HCT116 (cell line): ENCODE measurements around the gene LPAR5. TPM values are rescaled to one million over a fixed set of nuclear protein-coding genes. Genes with fewer than 3 reads are reported as not detected.

ENCODE experiments used
- ATAC-seq: fragments of 200-7000 bp; cut with Tn5 transposase; 2 replicates; pipeline ENCODE4 v1.9.1; 2020; ENCODE audit warnings: mild to moderate bottlenecking, moderate library complexity
- BruUV-seq: library from RNA; stranded (reverse); fragments of 400-500 nt; replicated peaks from 2 replicates; lab custom pipeline; 2021; lab: Mats Ljungman, UMichigan
- CTCF ChIA-PET: fragments of 300-600 bp; sonication (Branson Sonifier 250); formaldehyde crosslinking; loops from one replicate; lab custom pipeline; 2021; ENCODE audit warnings: antibody characterized with exemption; lab: Charles Lee
- POLR2A ChIA-PET: fragments of 300-600, 350-600 bp; sonication (Branson Sonifier 250); formaldehyde crosslinking; loops from one replicate; lab custom pipeline; 2021; ENCODE audit warnings: antibody characterized with exemption; lab: Charles Lee
- RAD21 ChIA-PET, 2 experiments: fragments of 300-600 bp; sonication (Branson Sonifier 250); formaldehyde crosslinking; loops; one replicate each; lab custom pipeline; 2023; ENCODE audit warnings: low total read pairs in 2 of 2; ENCODE audit not compliant: uncharacterized antibody in 2 of 2, unreplicated experiment in 2 of 2, low non-redundant PET in 1 of 2; lab: Charles Lee
- DNase-seq: peaks from one replicate; pipeline ENCODE4 v3.0.0-alpha.2; 2010; ENCODE audit warnings: low read depth, low spot score
- H2AFZ ChIP-seq: fragments of 200-600 bp; shearing (Covaris generic), sonication (generic); 2 replicates; pipeline ENCODE4 v1.6.1; 2017; ENCODE audit warnings: low read depth, mixed run types, mixed read lengths, antibody characterized with exemption, low read length; ENCODE audit not compliant: poor library complexity, severe bottlenecking
- H3K27ac ChIP-seq: 2 replicates; pipeline ENCODE4 v1.5.1; 2012; ENCODE audit warnings: low read depth, low read length
- H3K27me3 ChIP-seq: fragments of 200-600 bp; sonication (generic); 2 replicates; pipeline ENCODE4 v1.6.1; 2016; ENCODE audit warnings: mixed run types, low read length, mixed read lengths; ENCODE audit not compliant: insufficient read depth
- H3K36me3 ChIP-seq, 2 experiments: fragments of 200-500 bp in 1 of 2; fragments of 200-600 bp in 1 of 2; sonication (Bioruptor generic) in 1 of 2; sonication (generic) in 1 of 2; 2 replicates each; pipeline versions ENCODE4 v1.5.1 to v1.6.1; 2014 to 2016; ENCODE audit warnings: low read length in 2 of 2, inconsistent platforms in 1 of 2, mixed read lengths in 1 of 2, mixed run types in 1 of 2; ENCODE audit not compliant: insufficient read depth in 2 of 2, control insufficient read depth in 1 of 2
- H3K4me1 ChIP-seq, 2 experiments: fragments of 200-600 bp in 1 of 2; sonication (generic) in 1 of 2; 2 replicates each; pipeline versions ENCODE4 v1.5.1 to v1.6.1; 2012 to 2017; ENCODE audit warnings: low read length in 2 of 2, inconsistent platforms in 1 of 2, mild to moderate bottlenecking in 1 of 2, mixed read lengths in 1 of 2, mixed run types in 1 of 2, moderate library complexity in 1 of 2; ENCODE audit not compliant: insufficient read depth in 2 of 2, control insufficient read depth in 1 of 2
- H3K4me2 ChIP-seq: fragments of 200-600 bp; sonication (generic); 2 replicates; pipeline ENCODE4 v1.6.1; 2017; ENCODE audit warnings: mixed run types, low read length, mixed read lengths
- H3K4me3 ChIP-seq, 2 experiments: fragments of 200-600 bp in 1 of 2; sonication (generic) in 1 of 2; replicated peaks in 1 of 2; 2 replicates each; pipeline ENCODE4 v1.5.1; 2011 to 2016; ENCODE audit warnings: low read length in 2 of 2, control low read depth in 1 of 2, low read depth in 1 of 2, mild to moderate bottlenecking in 1 of 2, mixed read lengths in 1 of 2, mixed run types in 1 of 2
- H3K79me2 ChIP-seq: fragments of 200-600 bp; sonication (generic); 2 replicates; pipeline ENCODE4 v1.6.1; 2017; ENCODE audit warnings: mild to moderate bottlenecking, mixed run types, low read length, moderate library complexity, mixed read lengths; ENCODE audit not compliant: insufficient read depth
- H3K9ac ChIP-seq: fragments of 200-600 bp; sonication (generic); 2 replicates; pipeline ENCODE4 v1.6.1; 2016; ENCODE audit warnings: low read length, mixed read lengths
- H3K9me2 ChIP-seq: fragments of 200-600 bp; sonication (generic), shearing (Covaris generic); 2 replicates; pipeline ENCODE4 v1.6.1; 2017; ENCODE audit warnings: mixed run types, mild to moderate bottlenecking, moderate library complexity; ENCODE audit not compliant: insufficient read depth
- H3K9me3 ChIP-seq, 2 experiments: fragments of 200-500 bp in 1 of 2; fragments of 200-600 bp in 1 of 2; sonication (Bioruptor generic) in 1 of 2; sonication (generic) in 1 of 2; 2 replicates each; pipeline ENCODE4 v1.6.1; 2014 to 2017; ENCODE audit warnings: low read length in 2 of 2, mixed read lengths in 2 of 2, inconsistent platforms in 1 of 2, low read depth in 1 of 2, mild to moderate bottlenecking in 1 of 2, mixed run types in 1 of 2, moderate library complexity in 1 of 2; ENCODE audit not compliant: control insufficient read depth in 1 of 2, insufficient read depth in 1 of 2
- H4K20me1 ChIP-seq: fragments of 200-600 bp; sonication (generic), shearing (Covaris generic); 2 replicates; pipeline ENCODE4 v1.6.1; 2017; ENCODE audit warnings: mixed run types, mild to moderate bottlenecking, moderate library complexity; ENCODE audit not compliant: insufficient read depth
- EZH2phosphoT487 ChIP-seq: fragments of 200-600 bp; IDR thresholded peaks from 2 replicates; pipeline ENCODE4 v1.6.1; 2018; ENCODE audit warnings: antibody characterized with exemption, borderline replicate concordance
- POLR2AphosphoS5 ChIP-seq: IDR thresholded peaks from 2 replicates; pipeline ENCODE4 v1.6.1; 2011; ENCODE audit warnings: mild to moderate bottlenecking, low read depth, low read length, moderate library complexity
- RAD21 ChIP-seq: IDR thresholded peaks from 2 replicates; pipeline ENCODE4 v1.6.1; 2012; ENCODE audit warnings: low read depth, mild to moderate bottlenecking
- intact Hi-C: fragments of 100-400 bp; cut with micrococcal nuclease; formaldehyde crosslinking; loops from 2 replicates; pipeline ENCODE4 v1.10.0; 2022
- total RNA-seq: library from RNA; stranded (reverse); gene quantifications from one replicate; pipeline ENCODE4 v1.2.1, GENCODE V29; 2021; ENCODE audit not compliant: unreplicated experiment
- TF ChIP-seq, protein P1 (sequence below): IDR thresholded peaks from 2 replicates; pipeline ENCODE4 v1.6.1; 2012
- TF ChIP-seq, protein P2 (sequence below), 3 experiments: fragments of 200-600 bp in 1 of 3; sonication (generic) in 1 of 3; IDR thresholded peaks in 2 of 3; conservative IDR thresholded peaks in 1 of 3; 2 replicates each; pipeline ENCODE4 v1.5.1; 2012 to 2017; ENCODE audit warnings: low read depth in 2 of 3, low read length in 2 of 3, antibody characterized with exemption in 1 of 3, borderline replicate concordance in 1 of 3, control low read depth in 1 of 3, mild to moderate bottlenecking in 1 of 3, mixed read lengths in 1 of 3, mixed run types in 1 of 3, moderate library complexity in 1 of 3; ENCODE audit not compliant: insufficient read depth in 1 of 3

The LPAR5 gene
- total RNA-seq, 1 experiment from 2014 or later, result 5.2 TPM

DNA sequence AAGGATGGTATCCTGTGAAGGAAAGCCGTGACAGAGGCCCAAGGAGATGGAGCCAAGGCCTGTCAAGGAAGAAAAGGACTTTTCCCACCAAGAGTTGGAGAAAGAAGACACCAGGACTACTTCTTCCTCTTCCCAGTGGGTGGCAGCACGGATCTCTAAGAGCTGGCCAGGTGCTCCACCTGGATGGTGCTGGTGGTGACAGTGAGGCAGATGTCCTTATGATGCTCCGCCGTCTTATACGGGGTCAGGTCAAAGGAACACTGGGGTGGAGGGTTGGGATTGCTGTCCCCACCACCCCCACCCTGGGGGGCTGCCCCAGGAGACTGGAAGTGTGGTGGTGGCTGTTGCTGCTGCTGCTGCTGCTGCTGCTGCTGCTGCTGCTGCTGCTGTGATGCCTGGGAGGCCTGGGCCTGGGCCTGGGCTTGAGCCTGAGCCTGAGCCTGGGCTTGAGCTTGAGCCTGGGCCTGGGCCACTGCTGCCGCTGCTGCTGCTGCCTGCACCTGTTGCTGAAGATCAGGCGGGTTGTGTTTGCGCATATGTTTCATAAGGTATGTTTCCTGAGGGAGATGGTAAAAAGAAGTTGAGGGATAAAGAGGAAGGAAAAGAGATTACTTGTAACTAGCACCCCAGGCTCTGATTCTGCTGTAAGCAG lies 31.9 kb upstream of the LPAR5 start:
- peak; percentile 28; the same call in 1 of the 2 replicates for ATAC-seq
- ChIA-PET CTCF (interaction anchor here (0.7 to 2.0 kb wide), 3 partner anchors 17 to 55 kb away, joined by 3 to 10 read pairs (median 4); partner anchors contain the start of gene ZNF384), RAD21 (no interaction called here), POLR2A (no interaction called here)
- Histone ChIP-seq H3K4me1 (peaks cover 5 to 6% of the 10 kb centered on the region in 2 experiments; a peak in 3 of 4 replicates), H3K9me3 (no peaks in the 10 kb centered on the region), H3K79me2 (peaks cover 7% of the 10 kb centered on the region), H3K4me3 (no peak overlapping the region), H3K27ac (no peak overlapping the region), H3K27me3 (no peaks in the 10 kb centered on the region), H3K9ac (no peak overlapping the region), H3K9me2 (no peaks in the 10 kb centered on the region), H3K36me3 (peaks cover 39 to 40% of the 10 kb centered on the region in 2 experiments), H2AFZ (no peak overlapping the region), H3K4me2 (no peak overlapping the region), H4K20me1 (no peaks in the 10 kb centered on the region)
- BruUV-seq, result no TSS peak
- intact Hi-C loops, result no loop called here
- peak; percentile 21 for DNase-seq
- no peak for TF ChIP-seq POLR2AphosphoS5
- TF ChIP-seq, protein P1, sequence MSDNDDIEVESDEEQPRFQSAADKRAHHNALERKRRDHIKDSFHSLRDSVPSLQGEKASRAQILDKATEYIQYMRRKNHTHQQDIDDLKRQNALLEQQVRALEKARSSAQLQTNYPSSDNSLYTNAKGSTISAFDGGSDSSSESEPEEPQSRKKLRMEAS, result no peak
- TF ChIP-seq EZH2phosphoT487, result no peak
- peak; percentile 42 for TF ChIP-seq RAD21
- TF ChIP-seq, protein P2, sequence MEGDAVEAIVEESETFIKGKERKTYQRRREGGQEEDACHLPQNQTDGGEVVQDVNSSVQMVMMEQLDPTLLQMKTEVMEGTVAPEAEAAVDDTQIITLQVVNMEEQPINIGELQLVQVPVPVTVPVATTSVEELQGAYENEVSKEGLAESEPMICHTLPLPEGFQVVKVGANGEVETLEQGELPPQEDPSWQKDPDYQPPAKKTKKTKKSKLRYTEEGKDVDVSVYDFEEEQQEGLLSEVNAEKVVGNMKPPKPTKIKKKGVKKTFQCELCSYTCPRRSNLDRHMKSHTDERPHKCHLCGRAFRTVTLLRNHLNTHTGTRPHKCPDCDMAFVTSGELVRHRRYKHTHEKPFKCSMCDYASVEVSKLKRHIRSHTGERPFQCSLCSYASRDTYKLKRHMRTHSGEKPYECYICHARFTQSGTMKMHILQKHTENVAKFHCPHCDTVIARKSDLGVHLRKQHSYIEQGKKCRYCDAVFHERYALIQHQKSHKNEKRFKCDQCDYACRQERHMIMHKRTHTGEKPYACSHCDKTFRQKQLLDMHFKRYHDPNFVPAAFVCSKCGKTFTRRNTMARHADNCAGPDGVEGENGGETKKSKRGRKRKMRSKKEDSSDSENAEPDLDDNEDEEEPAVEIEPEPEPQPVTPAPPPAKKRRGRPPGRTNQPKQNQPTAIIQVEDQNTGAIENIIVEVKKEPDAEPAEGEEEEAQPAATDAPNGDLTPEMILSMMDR (IDR thresholded peaks at IDR 0.05 in 2 of 3, conservative IDR thresholded peaks at IDR 0.05 in 1 of 3; ENCODE audit: borderline replicate concordance in 1 of 3, insufficient read depth in 1 of 3, low read depth in 2 of 3, low read length in 2 of 3), result peak; percentile 24 to 51 (median 45); a peak in 5 of 6 replicates
- TF ChIP-seq, all 23 proteins: peak for 2
